Measurements from ENCODE around the gene PXDC1.

DNA sequence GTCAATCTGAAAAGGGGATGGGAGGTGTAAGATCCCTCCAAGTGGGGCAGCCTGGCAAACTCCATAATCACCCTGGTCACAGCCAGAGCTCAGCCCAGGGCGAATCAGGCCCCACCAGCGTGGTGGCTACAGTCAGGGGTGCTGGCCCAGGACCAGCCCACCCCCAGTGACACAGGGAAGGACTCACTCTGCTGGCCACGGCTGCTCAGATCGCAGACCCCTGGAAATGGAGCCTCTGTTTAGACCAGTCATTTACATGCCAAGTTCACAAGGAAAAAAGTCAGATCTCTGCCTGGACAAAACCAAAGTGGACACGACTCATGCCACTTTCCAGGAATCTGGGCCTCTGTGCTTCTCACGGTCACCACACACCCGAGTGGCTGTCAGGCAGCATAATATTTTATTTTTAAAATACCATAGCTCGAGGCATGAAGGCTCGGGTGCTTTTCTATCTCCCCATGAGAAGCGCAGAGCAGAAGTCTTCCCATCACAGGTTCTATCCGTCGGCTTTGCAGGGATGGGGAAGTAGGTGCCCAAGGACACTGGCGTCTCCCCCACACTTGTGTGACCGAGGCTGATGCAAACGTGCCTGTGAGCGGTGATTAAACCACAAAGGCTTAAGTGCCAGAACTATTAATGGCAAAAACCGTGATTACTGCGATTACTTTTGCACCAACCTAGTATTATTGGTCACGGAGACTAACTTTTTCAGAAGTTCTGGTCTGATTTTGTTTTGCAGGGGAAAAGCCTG lies 13.0 kb downstream of the PXDC1 start:
- TF ChIP-seq POLR2A (IDR thresholded peaks at IDR 0.05) = no peak
- TF ChIP-seq, protein P1, sequence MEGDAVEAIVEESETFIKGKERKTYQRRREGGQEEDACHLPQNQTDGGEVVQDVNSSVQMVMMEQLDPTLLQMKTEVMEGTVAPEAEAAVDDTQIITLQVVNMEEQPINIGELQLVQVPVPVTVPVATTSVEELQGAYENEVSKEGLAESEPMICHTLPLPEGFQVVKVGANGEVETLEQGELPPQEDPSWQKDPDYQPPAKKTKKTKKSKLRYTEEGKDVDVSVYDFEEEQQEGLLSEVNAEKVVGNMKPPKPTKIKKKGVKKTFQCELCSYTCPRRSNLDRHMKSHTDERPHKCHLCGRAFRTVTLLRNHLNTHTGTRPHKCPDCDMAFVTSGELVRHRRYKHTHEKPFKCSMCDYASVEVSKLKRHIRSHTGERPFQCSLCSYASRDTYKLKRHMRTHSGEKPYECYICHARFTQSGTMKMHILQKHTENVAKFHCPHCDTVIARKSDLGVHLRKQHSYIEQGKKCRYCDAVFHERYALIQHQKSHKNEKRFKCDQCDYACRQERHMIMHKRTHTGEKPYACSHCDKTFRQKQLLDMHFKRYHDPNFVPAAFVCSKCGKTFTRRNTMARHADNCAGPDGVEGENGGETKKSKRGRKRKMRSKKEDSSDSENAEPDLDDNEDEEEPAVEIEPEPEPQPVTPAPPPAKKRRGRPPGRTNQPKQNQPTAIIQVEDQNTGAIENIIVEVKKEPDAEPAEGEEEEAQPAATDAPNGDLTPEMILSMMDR (IDR thresholded peaks at IDR 0.05) = no peak

Data from thyroid gland (tissue), 4 donors.